WI38 (cell line): ENCODE results near the gene STIMATE.
A peak's percentile ranks its signal among the peaks of the same experiment; 100 is the strongest.

Source experiments
- H3K4me3 ChIP-seq: 2 replicates; pipeline ENCODE4 v1.5.1; 2011; ENCODE audit warnings: low read depth, mild to moderate bottlenecking, control low read depth, low read length
- TF ChIP-seq, protein P1 (sequence below): IDR thresholded peaks from 2 replicates; pipeline ENCODE4 v1.5.1; 2012; ENCODE audit warnings: low read depth, mild to moderate bottlenecking, control low read depth, low read length

Gene STIMATE

DNA sequence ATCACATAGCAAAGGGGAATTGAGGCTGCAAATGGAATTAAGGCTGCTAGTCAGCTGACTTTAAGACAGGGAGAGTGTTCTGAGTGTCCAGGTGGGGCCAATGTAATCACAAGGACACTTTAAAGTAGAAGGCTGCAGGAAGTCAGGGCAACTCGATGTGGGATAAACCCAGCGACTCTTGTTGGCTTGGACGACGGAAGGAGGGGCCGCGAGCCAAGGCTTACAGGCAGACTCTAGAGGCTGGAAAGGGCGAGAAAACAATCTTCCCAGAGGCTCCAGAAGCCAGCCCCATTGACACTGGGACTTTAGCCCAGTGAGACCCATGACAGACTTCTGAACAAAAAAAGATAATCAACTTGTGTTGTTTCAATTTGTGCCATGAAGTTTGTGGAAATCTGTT, 49.6 kb downstream of the STIMATE start:
- TF ChIP-seq, protein P1, sequence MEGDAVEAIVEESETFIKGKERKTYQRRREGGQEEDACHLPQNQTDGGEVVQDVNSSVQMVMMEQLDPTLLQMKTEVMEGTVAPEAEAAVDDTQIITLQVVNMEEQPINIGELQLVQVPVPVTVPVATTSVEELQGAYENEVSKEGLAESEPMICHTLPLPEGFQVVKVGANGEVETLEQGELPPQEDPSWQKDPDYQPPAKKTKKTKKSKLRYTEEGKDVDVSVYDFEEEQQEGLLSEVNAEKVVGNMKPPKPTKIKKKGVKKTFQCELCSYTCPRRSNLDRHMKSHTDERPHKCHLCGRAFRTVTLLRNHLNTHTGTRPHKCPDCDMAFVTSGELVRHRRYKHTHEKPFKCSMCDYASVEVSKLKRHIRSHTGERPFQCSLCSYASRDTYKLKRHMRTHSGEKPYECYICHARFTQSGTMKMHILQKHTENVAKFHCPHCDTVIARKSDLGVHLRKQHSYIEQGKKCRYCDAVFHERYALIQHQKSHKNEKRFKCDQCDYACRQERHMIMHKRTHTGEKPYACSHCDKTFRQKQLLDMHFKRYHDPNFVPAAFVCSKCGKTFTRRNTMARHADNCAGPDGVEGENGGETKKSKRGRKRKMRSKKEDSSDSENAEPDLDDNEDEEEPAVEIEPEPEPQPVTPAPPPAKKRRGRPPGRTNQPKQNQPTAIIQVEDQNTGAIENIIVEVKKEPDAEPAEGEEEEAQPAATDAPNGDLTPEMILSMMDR: no peak
- no peak overlapping the region for H3K4me3 ChIP-seq

DNA sequence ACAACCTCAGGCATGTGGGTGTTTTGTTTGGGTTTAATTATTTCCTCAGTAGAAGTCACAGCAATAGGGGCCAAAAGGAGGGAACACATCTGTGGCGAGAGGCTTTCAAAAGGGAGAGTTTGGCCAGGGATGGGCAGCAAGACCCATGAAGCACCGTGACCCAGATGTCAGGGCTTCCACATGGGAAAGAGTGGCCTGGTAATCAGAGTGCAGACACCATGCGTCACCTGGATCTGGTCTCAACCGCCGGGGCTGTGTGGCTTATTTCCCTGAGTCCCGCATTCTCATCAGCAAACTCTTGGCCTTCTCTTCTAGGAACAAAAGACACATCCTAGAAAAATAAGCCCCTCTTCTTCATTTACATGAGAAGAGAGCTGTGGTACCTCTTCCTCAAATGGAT, 50.1 kb downstream of the STIMATE start:
- no peak overlapping the region for H3K4me3 ChIP-seq
- TF ChIP-seq, protein P1: no peak

DNA sequence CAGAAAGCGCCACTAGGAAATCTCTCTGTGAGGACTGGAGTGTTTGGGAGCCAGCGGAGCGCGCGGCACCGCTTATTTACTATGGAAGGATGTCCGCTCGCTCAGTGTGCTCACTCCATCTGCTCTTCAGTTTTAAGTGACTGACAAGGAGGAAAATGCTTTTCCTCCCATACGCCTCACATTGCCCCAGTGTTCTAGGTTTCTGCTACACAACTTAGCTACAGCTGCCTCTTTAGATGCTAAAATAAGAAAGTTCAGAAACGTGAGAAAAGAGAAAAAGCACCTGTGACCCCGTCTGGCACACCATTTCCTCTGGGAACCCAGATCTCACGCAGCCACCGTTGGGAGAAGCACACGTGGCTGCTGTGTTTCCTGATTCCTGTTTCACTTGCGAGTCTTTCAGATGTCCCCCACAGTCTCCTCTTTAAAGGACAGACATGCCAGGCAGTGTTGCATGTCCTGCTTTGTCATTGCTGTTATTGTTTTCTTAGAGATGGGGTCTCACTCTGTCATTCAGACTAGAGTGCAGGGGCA, 50.8 kb downstream of the STIMATE start:
- H3K4me3 ChIP-seq: no peak overlapping the region

DNA sequence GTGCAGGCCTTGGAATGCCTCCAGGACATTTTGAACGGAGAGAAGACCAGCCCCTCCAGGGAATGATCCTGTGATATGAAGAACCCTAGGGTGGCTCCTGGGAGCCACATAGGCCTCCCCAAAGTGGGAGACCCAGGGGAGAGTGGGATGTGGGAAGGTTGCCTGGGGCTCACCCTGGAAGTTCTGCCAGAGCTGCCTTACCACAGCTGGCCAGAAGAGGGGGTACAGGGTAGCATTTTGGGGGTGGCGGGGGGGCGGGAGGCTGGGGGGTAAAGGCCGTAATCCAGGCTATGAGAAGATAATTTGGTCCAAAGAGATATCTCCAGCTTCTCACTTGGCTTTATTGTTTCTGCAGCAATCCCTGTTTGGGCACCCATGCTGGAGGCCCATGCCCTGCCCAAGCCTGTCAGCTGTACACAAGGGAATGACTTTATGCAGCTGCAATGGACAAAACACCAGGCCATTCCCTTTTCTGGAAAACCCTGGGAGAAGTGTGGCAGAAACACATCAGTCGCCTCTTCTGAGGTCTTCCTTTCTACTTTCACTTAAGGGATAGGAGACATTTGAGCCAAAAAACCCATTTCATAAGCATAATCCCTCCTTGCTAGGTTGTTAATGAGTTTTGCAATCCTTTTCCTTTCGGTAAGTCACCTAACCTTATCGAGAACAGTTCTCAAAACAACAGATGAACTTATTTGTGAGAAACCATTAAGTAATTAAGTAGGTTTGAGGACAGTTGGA, 51.5 kb downstream of the STIMATE start:
- no peak overlapping the region for H3K4me3 ChIP-seq
- TF ChIP-seq, protein P1: peak; percentile 19; the same call in 1 of the 2 replicates

More for the DNA sequence above, 50.8 kb downstream of the STIMATE start:
- TF ChIP-seq, protein P1: no peak

DNA sequence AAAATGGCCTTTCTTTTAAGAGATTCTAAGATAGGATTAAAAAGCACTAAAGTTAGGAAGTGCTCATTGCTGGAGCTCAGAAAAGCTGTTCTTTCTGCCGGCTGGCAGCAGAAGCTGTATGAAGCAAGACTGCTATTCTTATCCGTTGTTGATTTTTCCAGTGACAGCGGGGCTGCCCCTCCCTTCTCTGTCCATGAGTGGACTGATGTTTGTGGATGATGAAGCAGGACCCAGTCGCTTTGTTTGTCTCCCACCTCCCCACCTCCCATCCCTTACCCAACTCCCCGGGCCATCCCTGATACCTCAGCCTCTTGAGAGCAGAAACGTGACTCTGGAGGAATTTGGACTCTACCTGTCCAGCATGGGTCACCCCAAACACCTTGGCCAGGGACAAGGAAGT, 52.2 kb downstream of the STIMATE start:
- no peak overlapping the region for H3K4me3 ChIP-seq
- TF ChIP-seq, protein P1: no peak

DNA sequence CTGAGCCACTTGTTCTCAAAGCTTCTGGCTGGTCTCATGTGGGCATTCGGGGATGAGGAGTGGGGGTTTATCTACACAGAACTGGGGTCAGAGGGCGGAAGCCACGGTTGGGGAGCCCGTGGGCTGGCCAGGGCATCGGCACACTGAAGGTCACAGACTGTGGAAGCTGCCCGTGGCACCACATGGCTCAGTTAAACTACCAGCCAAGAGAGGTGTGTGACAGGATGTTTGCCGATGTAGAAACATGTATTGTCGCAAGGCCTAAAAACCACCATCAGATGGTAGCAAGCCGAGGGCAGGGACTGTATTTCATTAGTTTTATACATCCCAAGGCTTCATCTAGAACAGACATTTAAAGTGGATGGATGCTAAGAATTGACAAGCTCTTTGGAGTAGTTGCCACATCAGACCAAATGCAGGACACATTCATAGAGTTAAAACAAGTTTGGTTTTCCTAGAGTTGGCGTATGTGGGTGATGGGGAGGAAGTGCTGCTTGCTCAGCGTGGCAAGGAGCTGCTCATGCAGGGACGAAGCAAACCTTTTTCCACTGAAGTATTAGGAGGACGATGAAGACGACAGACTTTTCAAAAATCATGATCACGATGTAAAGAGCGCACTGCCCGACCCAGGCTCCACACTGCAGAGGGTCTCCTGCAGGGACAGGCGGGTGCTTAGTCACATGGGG, 52.9 kb downstream of the STIMATE start:
- TF ChIP-seq, protein P1: no peak
- no peak overlapping the region for H3K4me3 ChIP-seq

DNA sequence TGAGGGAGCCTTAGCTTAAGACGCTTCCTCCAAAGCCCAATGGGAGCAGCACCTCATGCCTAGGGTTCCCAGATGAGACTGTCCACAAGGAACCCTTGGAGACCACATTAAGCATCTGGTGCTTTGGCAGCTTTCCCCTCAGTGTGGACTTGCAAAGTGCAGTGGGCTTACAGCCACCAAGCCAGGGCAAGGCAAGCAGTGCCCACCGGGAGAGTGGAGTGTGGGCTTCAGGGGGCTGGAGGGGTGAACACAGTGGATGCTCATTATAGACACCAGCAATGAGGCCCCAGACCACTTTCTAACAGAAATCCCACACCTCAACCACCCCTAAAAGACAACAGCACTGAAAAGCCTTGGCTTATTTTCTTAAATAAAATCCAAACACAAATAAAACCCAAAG, 53.5 kb downstream of the STIMATE start:
- H3K4me3 ChIP-seq: no peak overlapping the region
- TF ChIP-seq, protein P1: no peak
